ENCODE results near the gene USP27X.

The USP27X gene

DNA sequence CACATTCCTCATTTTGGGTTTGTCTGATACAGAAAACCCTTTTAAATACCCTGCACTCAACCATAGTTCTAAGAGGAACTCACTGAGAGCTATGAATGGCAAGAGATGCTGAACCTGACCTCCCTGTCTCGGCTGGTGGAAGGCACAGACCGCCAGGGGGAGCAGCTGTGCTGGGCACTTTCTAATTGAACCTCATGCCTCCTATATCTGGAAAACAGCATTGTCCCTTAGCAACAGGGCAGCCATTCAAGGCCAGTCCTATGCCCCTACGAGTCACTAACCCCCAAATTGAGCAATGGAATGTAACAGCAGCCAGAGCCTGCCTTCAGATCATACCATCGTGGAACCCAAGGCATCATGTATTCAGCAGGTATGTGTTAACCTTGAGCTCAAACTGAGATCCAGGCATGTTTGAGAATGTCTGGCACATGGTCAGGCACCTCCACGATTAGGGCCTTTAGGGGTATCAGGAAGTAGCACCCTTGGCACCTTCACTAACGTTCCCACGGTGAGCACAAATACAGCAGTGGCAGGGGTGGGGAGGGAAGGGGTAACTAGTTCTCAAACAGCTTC, 5.1 kb downstream of the USP27X start:
- DNase-seq (ENCODE audit: low read depth in 2 of 2), result peak in 1 of 2 donors; percentile 35

GRCh38 chrX:49892542-49892941, 13.3 kb downstream of the USP27X start:
- DNase-seq (ENCODE audit: low read depth in 2 of 2), result no peak

DNA sequence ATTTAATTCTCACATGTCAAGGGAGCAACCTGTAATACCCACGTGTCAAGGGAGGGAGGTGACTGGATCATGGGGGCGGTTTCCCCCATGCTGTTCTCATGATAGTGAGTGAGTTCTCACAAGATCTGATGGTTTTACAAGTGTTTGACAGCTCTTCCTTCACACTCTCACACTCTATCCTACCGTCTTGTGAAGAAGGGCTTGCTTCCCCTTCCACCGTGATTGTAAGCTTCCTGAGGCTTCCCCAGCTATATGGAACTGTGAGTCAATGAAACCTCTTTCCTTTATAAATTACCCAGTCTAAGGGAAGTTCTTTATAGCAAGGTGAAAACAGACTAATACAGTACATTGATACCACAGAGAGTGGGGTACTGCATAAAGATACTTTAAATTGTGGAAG, 17.7 kb downstream of the USP27X start:
- no peak for DNase-seq (ENCODE audit: low read depth in 2 of 2)

DNA sequence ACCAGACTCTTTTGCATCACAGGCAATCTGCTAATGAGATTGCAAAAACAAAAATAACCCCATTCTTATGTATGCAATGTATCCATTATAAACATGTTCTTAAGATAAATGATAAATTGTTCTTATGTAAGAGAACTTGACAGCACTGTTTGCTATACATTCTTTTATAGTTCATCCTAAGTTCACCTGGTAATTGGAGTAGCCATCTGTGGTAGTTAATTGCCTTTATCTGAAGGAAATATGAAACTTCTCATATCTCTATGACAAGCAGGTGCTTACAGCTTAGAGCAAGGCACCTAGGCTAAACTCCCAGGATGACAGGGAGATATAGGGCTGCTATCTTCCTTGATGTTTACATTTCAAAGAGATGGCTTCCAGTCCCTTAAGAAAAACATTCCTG, 21.8 kb downstream of the USP27X start:
- DNase-seq (ENCODE audit: low read depth in 2 of 2), result no peak

- no peak for DNase-seq (ENCODE audit: low read depth in 2 of 2)
These were observed 31.1 kb downstream of the USP27X start for GRCh38 chrX:49910344-49910743.

- no peak for DNase-seq (ENCODE audit: low read depth in 2 of 2)
These were observed 32.8 kb downstream of the USP27X start for GRCh38 chrX:49912086-49912485.

GRCh38 chrX:49912861-49913260, 33.6 kb downstream of the USP27X start:
- no peak for DNase-seq (ENCODE audit: low read depth in 2 of 2)

- DNase-seq (ENCODE audit: low read depth in 2 of 2), result no peak
These were observed 36.3 kb downstream of the USP27X start for GRCh38 chrX:49915361-49916222.

GRCh38 chrX:49919617-49920016, 40.3 kb downstream of the USP27X start:
- no peak for DNase-seq (ENCODE audit: low read depth in 2 of 2)

GRCh38 chrX:49921109-49921508, 41.8 kb downstream of the USP27X start:
- DNase-seq (ENCODE audit: low read depth in 2 of 2), result no peak

GRCh38 chrX:49922291-49923241, 43.3 kb downstream of the USP27X start, which contains the start of gene CLCN5:
Gene CLCN5 (plus strand): TSS chrX:49922596. CDS start chrX:49925299, 2,703 bp downstream.
- peak; percentile 87 to 89 for DNase-seq (ENCODE audit: low read depth in 2 of 2)

DNA sequence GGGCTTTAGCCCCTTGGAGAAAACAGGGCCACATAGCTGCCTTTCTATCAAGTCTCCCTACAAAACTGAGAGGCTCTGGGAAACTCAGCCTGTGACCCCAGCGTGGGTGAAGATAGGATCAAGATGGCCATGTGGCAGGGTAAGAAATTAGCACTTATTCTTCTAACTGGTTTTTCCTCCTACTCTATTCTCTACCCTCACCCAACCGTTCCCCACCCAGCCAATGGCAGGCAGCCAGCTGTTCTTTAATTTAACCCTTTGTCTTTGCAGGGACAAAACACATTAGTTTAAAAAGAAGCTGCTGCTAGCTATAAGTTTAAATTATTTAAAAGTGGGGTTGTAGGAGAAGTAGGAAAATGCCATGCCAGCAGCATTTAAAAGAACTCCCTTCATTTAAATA, 45.9 kb downstream of the USP27X start:
- no peak for DNase-seq (ENCODE audit: low read depth in 2 of 2)

DNA sequence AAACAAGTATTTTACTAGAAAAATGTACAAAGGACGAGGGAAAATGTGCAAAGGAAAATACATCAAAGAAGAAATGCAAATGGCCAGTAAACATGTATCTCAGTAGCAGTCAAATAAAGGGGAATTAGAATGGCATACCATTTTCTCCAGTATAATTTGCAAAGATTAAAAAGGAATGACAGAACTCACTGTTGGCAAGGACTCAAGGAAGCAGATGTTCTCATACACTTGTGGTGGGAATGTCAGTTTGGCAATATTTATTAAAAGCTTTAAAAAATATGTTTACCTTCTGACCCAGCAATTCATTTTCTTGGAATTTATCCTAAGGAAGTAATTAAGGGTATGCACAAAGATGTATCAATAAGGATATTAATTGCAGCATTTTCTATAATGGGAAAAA, 50.8 kb downstream of the USP27X start:
- no peak for DNase-seq (ENCODE audit: low read depth in 2 of 2)
